Anterior cingulate cortex (tissue), 58 donors: ENCODE measurements around the gene DNAH6.
"Not testable (repeated sequence)": the region's sequence is repeated elsewhere in the genome, so short reads cannot be mapped to it uniquely, and the experiment has no call there.

Experiments used
- DNase-seq, 58 donors: peaks; one replicate each; lab custom pipeline; 2025; lab: John Stamatoyannopoulos, UW

The DNAH6 gene

GRCh38 chr2:84855731-84856130 lies 339.4 kb downstream of the DNAH6 start:
- DNase-seq, result no peak

- DNase-seq, result no peak
These were observed 340.5 kb downstream of the DNAH6 start for GRCh38 chr2:84856787-84857186.

DNA sequence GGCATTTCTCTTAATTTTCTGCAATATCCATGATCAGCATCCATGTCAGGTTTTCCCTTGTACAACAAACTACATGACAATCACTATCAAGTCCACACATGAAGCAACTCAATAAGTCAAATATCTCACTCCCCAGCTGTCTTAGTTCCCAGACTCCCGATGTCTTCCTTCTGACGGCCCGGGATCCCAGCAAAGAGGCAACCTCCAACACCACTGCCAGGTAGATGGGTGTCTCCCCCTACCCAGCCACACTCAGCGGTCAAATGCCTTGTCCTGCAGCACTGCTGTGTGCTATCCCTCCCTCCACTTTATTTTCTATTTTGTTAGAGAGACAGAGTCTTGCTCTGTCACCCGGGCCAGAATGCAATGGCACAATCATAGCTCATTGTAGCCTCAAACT lies 341.3 kb downstream of the DNAH6 start:
- DNase-seq, result no peak

DNA sequence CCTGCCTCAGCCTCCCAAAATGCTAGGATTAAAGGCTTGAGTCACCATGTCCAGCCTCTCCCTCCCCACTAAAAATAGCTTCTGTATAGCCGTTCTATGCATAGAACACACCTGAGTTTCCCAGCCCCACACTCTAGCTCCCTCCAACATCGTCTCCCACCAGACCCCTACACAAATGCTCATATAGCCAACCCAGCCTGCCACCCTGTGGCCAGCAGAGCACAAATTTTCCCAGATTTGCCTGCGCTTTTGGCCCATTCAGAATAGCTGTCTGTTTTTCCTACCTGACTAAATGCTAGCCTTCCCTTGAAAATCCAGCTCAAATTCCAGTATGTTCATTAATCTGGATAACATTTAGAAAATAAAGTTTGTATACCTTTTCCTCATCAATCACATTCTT lies 341.8 kb downstream of the DNAH6 start:
- DNase-seq, result no peak

DNA sequence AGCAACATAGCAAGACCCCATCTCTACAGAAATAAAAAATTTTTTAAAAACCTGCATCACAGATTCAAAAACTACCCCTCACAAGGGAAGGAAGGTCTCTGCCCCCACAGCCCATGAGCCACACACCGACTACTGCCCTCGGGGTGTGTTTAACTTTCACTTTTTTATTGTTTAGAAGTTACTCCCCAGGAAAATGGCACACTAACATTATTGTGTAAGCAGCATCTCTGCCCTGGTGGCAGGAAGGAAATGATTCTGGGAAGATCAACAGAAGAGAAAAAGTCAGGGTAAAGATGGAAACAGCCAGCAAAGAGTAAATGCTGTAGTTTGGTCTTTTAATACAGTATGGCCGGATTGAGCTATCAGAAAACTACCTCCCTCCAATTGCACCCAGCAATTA lies 342.6 kb downstream of the DNAH6 start:
- no peak for DNase-seq

- DNase-seq, result no peak
These were observed 345.2 kb downstream of the DNAH6 start for GRCh38 chr2:84861539-84861938.

- no peak for DNase-seq
These were observed 345.7 kb downstream of the DNAH6 start for GRCh38 chr2:84862006-84862405.

- peak in 2 of 58 donors; percentile 9 to 16 for DNase-seq
These were observed 349.0 kb downstream of the DNAH6 start for GRCh38 chr2:84865181-84865783.

GRCh38 chr2:84866122-84866521 lies 349.8 kb downstream of the DNAH6 start:
- no peak for DNase-seq

DNA sequence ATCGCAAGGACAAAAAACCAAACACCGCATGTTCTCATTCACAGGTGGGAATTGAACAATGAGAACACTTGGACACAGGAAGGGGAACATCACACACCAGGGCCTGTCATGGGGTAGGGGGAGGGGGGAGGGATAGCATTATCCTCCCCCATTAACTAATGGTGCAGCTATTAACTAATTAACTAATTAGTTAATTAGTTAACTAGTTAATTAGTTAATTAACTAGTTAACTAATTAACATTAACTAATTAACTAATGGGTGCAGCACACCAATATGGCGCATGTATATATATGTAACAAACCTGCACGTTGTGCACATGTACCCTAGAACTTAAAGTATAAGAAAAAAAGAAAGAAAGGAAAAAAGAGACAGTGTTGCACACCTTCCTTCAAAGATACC lies 352.0 kb downstream of the DNAH6 start:
- not testable (repeated sequence) for DNase-seq
